Mucosa of descending colon (tissue), 3 donors: ENCODE measurements around the gene RNF225. TPM values are rescaled to one million over a fixed set of nuclear protein-coding genes. Genes with fewer than 3 reads are reported as not detected.

Source experiments
- ATAC-seq: fragments of 200-7000 bp; cut with Tn5 transposase; one replicate; pipeline ENCODE4 v1.9.1; 2020; ENCODE audit warnings: mild to moderate bottlenecking, moderate library complexity
- DNase-seq, 3 donors: peaks; one replicate each; pipeline ENCODE4 v3.0.0-alpha.2; 2020
- H3K36me3 ChIP-seq: fragments of 200-600 bp; one replicate; pipeline ENCODE4 v1.8.0; 2021; ENCODE audit warnings: low read depth, mild to moderate bottlenecking
- H3K4me1 ChIP-seq: fragments of 200-600 bp; one replicate; pipeline ENCODE4 v1.8.0; 2021; ENCODE audit warnings: low read depth, mild to moderate bottlenecking
- H3K4me3 ChIP-seq: fragments of 200-600 bp; one replicate; pipeline ENCODE4 v1.8.0; 2021; ENCODE audit warnings: mild to moderate bottlenecking
- H3K9me3 ChIP-seq: fragments of 200-600 bp; one replicate; pipeline ENCODE4 v1.8.0; 2021; ENCODE audit warnings: mild to moderate bottlenecking
- intact Hi-C, 2 donors: fragments of 100-400 bp; cut with DNase I in 1 of 2; cut with micrococcal nuclease in 1 of 2; formaldehyde crosslinking; loops; one replicate each; pipeline versions ENCODE4 v1.11.0 to v1.11.1; 2022; cut with DNase I, micrococcal nuclease
- total RNA-seq, 3 donors: library from RNA; stranded (reverse); fragmentation: NEBNext Ultra II Directional in 2 of 3; extraction: Animal tissue kit (Norgen Biotek cat#: 25700) in 2 of 3; gene quantifications; one replicate each; pipeline versions ENCODE4 v1.2.1 to v1.2.4, GENCODE V29; 2021 to 2023
- TF ChIP-seq, protein P1 (sequence below): fragments of 200-600 bp; IDR thresholded peaks from one replicate; pipeline ENCODE4 v1.8.0; 2022; ENCODE audit warnings: antibody characterized with exemption, mild to moderate bottlenecking
- donor health status: DM: no; HTN: no; CAD: no; lungs with moderate emphysema.
- donor health status: DM: no; HTN: no; CAD: no.
- donor health status: DM: no; HTN: yes; CAD: no.

Gene RNF225
- total RNA-seq, 3 donors from 2014 or later = not detected

DNA sequence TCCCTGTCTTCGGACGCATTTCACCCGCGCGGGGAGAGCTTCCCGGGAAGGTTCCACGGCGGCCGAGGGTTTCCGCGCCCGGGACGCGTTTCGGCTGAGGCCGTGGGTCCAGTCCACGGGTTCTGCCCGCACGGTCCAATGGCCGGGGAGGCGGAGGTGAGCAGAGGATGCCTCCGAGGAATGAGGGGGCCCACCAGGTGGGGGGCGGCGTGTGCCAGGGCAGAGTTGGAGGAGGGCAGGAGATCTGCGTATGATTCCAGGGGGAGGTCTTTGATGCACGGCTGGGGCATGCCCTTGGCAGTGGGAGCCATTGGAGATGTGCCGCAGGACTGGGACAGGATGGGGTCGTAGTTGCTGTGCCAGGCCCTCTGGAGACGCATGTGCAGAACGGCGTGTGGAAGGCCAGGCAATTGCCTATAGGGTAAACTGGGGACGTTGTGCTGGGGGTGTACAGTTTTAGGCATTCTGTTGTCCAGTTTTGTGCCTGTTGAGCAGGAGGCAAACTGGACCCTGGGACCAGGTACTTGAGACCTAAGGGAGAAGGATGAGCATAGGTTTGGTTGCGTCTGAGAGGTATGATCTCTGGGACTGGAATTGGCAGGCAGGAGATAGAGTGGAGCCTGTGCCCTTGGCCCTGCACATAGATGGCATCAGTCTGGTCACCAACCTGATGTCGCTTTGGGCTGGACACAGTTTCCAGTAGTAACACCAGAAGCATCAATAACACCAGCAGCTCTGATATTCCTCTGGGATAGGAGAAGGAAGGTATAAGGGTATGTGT lies 13.7 kb downstream of the RNF225 start:
- peak overlapping the region; percentile 59 for H3K4me3 ChIP-seq

DNA sequence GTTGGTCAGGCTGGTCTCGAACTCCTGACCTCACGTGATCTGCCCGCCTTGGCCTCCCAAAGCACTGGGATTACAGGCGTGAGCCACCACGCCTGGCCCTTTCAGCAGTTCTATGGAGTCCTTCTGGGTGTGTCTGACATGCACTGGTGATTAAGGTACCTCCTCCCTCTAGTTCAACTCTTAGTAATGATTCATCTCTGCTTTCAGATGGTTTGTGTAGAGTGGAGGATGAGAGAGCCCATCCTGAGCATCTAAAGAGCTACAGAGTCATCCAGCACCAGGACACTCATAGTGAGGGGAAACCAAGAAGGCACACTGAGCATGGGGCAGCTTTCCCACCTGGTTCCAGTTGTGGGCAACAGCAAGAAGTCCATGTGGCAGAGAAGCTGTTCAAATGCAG lies 21.1 kb downstream of the RNF225 start:
- Histone ChIP-seq H3K36me3 (peaks cover 8% of the 10 kb centered on the region), H3K9me3 (no peaks in the 10 kb centered on the region), H3K4me3 (no peak overlapping the region), H3K4me1 (no peaks in the 10 kb centered on the region)
- intact Hi-C loops = no loop called here
- TF ChIP-seq, protein P1, sequence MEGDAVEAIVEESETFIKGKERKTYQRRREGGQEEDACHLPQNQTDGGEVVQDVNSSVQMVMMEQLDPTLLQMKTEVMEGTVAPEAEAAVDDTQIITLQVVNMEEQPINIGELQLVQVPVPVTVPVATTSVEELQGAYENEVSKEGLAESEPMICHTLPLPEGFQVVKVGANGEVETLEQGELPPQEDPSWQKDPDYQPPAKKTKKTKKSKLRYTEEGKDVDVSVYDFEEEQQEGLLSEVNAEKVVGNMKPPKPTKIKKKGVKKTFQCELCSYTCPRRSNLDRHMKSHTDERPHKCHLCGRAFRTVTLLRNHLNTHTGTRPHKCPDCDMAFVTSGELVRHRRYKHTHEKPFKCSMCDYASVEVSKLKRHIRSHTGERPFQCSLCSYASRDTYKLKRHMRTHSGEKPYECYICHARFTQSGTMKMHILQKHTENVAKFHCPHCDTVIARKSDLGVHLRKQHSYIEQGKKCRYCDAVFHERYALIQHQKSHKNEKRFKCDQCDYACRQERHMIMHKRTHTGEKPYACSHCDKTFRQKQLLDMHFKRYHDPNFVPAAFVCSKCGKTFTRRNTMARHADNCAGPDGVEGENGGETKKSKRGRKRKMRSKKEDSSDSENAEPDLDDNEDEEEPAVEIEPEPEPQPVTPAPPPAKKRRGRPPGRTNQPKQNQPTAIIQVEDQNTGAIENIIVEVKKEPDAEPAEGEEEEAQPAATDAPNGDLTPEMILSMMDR = no peak
- DNase-seq (no peak), ATAC-seq (no peak)

More for the DNA sequence above, 13.7 kb downstream of the RNF225 start:
- intact Hi-C loops = no loop called here
- no peak for DNase-seq
- TF ChIP-seq, protein P1 = no peak
- ATAC-seq = peak; percentile 37
- Histone ChIP-seq H3K9me3 (no peaks in the 10 kb centered on the region), H3K36me3 (no peaks in the 10 kb centered on the region), H3K4me1 (peaks cover 15% of the 10 kb centered on the region)

DNA sequence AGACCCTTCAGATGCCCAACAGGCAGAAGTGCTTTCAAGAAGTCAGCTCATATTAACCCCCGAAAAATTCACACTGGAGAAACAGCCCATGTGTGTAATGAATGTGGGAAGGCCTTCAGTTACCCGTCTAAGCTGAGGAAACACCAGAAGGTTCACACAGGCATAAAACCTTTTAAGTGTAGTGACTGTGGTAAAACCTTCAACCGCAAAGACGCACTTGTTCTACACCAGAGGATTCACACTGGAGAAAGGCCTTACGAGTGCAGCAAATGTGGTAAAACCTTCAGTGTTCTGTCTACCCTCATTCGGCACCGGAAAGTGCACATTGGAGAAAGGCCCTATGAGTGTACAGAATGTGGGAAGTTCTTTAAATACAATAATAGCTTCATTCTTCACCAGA lies 21.6 kb downstream of the RNF225 start:
- DNase-seq = no peak
- Histone ChIP-seq H3K4me1 (no peaks in the 10 kb centered on the region), H3K36me3 (peaks cover 8% of the 10 kb centered on the region), H3K4me3 (no peak overlapping the region), H3K9me3 (no peaks in the 10 kb centered on the region)
- intact Hi-C loops = no loop called here
- TF ChIP-seq, protein P1 = no peak
- no peak for ATAC-seq

DNA sequence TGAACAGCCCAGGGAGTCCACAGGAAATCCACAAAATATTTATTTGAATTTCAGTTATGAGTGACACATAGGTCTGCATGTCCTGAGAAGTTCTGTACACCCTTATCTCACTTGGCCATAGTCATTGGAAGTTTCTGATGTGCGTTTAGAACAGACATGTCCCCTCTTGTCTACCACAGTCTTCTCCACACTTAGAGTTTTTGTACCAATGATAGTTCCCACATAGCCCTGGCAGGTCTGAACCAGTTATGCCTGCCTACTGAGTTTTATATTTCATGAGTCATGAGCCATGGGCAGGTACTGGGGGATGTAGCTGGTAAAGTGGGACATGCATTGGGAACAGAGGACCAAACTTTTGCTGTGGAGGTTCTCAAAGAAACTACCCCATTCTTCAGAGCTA lies 33.2 kb downstream of the RNF225 start:
- no peak for ATAC-seq
- TF ChIP-seq, protein P1 = no peak
- no peak for DNase-seq
- no peaks in the 10 kb centered on the region for H3K4me1 ChIP-seq
- no peak overlapping the region for H3K4me3 ChIP-seq
- H3K9me3 ChIP-seq = peaks cover 75% of the 10 kb centered on the region
- intact Hi-C loops = no loop called here
- H3K36me3 ChIP-seq = no peaks in the 10 kb centered on the region

DNA sequence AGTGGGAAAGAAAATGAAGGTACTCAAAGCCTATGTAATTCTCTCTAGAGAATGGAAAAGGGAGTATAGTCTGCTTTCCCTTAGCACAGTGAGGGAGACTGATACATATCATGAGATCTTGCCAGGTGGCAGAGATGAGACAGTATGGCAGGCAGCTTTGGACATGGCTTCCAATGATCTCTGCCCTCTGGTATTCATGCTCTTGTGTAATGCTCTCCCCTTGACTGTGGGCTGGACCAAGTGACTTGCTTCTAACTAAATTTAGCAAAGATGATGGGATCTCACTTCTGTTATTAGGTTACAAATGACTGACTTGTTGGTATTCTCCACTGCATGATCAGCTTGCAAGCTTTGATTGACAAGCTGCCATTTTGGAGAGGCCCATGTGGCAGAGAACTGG lies 34.3 kb downstream of the RNF225 start:
- intact Hi-C loops = no loop called here
- Histone ChIP-seq H3K36me3 (peaks cover 9% of the 10 kb centered on the region), H3K9me3 (peaks cover 86% of the 10 kb centered on the region), H3K4me1 (no peaks in the 10 kb centered on the region), H3K4me3 (no peak overlapping the region)
- TF ChIP-seq, protein P1 = no peak
- DNase-seq (no peak), ATAC-seq (no peak)
